ENCODE measurements around the gene NELFA. TPM values are rescaled to one million over a fixed set of nuclear protein-coding genes. Genes with fewer than 3 reads are reported as not detected.
"Not testable (repeated sequence)": the region's sequence is repeated elsewhere in the genome, so short reads cannot be mapped to it uniquely, and the experiment has no call there.

NELFA gene
- total RNA-seq, 6 experiments from 2014 or later, result 6.6 to 14.7 (median 8.7) TPM

GRCh38 chr4:2025817-2026216 is 17.0 kb upstream of the NELFA start:
- Histone ChIP-seq H3K36me3 (no peaks in the 10 kb centered on the region), H3K4me1 (no peaks in the 10 kb centered on the region), H3K4me3 (no peak overlapping the region), H3K27me3 (no peaks in the 10 kb centered on the region), H3K9me3 (no peaks in the 10 kb centered on the region), H3K27ac (no peak overlapping the region)
- TF ChIP-seq CTCF (IDR thresholded peaks at IDR 0.05) (no peak), POLR2A (IDR thresholded peaks at IDR 0.05) (no peak)
- intact Hi-C loops (cut with DNase I), result no loop called here
- no peak for DNase-seq
- no peak for ATAC-seq

DNA sequence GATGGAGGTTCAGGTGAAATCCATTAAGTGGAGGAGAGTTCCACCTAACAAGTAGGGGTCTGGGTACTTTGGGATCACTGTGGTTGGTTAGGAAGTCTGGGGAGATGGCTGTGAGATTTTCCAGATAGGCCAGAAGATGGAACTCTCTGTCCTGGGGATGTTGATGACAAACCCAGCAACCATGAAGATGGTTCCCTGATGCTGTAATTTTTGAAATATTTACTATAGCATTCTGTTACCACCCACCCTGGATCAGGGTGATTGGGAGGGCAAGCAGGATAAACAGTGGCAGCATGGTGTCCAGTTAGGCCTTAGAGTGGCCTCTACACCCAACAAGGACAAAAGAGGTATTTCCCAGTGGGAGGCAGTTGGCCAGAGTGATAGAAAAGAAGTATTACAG is 15.9 kb upstream of the NELFA start:
- no peak for DNase-seq
- Histone ChIP-seq H3K27me3 (no peaks in the 10 kb centered on the region), H3K27ac (no peak overlapping the region), H3K9me3 (no peaks in the 10 kb centered on the region), H3K4me3 (no peak overlapping the region), H3K36me3 (no peaks in the 10 kb centered on the region), H3K4me1 (no peaks in the 10 kb centered on the region)
- TF ChIP-seq POLR2A (IDR thresholded peaks at IDR 0.05) (no peak), CTCF (IDR thresholded peaks at IDR 0.05) (no peak)
- intact Hi-C loops (cut with DNase I), result no loop called here
- no peak for ATAC-seq

GRCh38 chr4:2021358-2022018 is 12.7 kb upstream of the NELFA start:
- ATAC-seq; H3K9me3 ChIP-seq; H3K4me3 ChIP-seq; H3K36me3 ChIP-seq; H3K27me3 ChIP-seq; DNase-seq; intact Hi-C loops (cut with DNase I); H3K27ac ChIP-seq; H3K4me1 ChIP-seq: not testable (repeated sequence)
- 18% methylated on average over 9 of the region's 15 CpGs for WGBS (ENCODE audit: insufficient coverage, low coverage, low lambda C conversion rate, missing lambda C conversion rate)

DNA sequence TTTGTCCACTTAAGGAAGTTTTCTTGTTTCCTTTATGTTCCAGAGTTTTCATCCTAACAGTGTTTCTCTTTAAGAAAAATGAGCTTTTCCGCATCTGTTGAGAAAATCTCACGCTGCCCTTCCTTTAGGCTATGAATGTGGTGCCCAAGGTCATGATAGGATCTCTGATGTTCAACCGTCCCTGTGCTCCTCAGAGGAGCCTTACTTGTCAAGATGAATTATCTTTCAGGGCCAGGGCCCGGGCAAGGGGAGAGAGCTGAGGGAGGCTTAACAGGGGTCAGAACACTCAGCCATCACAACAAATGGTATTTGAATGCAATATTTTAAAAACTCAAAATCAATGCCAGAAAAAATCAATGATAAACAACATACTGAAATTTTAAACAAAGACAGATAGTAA is 6.2 kb upstream of the NELFA start:
- H3K9me3 ChIP-seq, result no peaks in the 10 kb centered on the region
- DNase-seq (no peak), ATAC-seq (no peak)
- TF ChIP-seq POLR2A (IDR thresholded peaks at IDR 0.05), result no peak
- no peak for TF ChIP-seq CTCF (IDR thresholded peaks at IDR 0.05)
- H3K4me1 ChIP-seq, result peaks cover 0 to 5% (median 0%) of the 10 kb centered on the region in 4 donors
- H3K36me3 ChIP-seq, result no peaks in the 10 kb centered on the region
- H3K27ac ChIP-seq, result no peak overlapping the region
- intact Hi-C loops (cut with DNase I), result no loop called here
- WGBS (ENCODE audit: insufficient coverage, low coverage, low lambda C conversion rate, missing lambda C conversion rate), result 89% methylated on average over 4 of the region's 4 CpGs
- no peaks in the 10 kb centered on the region for H3K27me3 ChIP-seq
- H3K4me3 ChIP-seq, result no peak overlapping the region

DNA sequence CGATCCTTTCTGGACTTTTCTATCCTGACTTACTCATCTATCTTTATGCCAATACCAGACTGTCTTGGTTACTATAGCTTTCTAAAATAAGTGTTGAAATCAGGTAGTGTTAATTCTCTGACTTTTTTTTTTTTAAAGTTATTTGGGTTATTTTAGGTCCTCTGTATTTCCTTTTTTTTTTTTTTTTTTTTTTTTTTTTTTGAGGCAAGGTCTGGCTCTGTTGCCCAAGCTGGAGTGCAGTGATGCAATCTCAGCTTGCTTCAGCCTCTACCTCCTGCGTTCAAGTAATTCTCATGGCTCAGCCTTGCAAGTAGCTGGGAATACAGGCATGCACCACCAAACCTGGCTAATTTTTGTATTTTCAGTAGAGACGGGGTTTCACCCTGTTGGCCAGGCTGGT is 2.8 kb upstream of the NELFA start:
- no peak for ATAC-seq

More for the DNA sequence above, 2.8 kb upstream of the NELFA start:
- Histone ChIP-seq H3K4me3 (no peak overlapping the region), H3K9me3 (no peaks in the 10 kb centered on the region), H3K27ac (no peak overlapping the region), H3K4me1 (peaks cover 0 to 14% (median 2%) of the 10 kb centered on the region in 4 donors), H3K36me3 (no peaks in the 10 kb centered on the region), H3K27me3 (no peaks in the 10 kb centered on the region)
- WGBS (ENCODE audit: insufficient coverage, low coverage, low lambda C conversion rate, missing lambda C conversion rate), result 64% methylated on average over 3 of the region's 3 CpGs
- intact Hi-C loops (cut with DNase I), result no loop called here
- TF ChIP-seq CTCF (IDR thresholded peaks at IDR 0.05) (no peak), POLR2A (IDR thresholded peaks at IDR 0.05) (no peak)
- DNase-seq, result no peak

Data from right lobe of liver (tissue), 6 donors.